Measurements from ENCODE around the gene UBA5.

Gene UBA5

DNA sequence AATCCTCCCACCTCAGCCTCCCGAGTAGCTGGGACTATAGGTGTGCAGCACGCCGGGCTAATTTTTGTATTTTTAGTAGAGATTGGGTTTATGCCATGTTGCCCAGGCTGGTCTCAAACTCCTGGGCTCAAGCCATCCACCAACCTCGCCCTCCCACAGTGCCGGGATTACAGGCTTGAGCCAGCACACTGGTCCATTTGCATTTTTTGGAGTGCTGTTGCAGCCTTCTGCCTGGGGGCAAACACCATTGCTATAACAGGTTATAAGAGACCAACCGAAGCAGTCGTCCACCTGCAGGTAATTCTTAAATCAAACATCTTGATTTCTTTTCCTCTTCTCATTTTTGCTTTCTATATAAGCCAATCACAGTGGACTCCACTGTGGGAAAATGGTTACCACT is 35.3 kb upstream of the UBA5 start:
- ChIA-PET POLR2A (no interaction called here), CTCF (no interaction called here)
- Histone ChIP-seq H3K36me3 (ENCODE audit: control insufficient read depth in 4 of 4, insufficient read depth in 4 of 4, low read length in 3 of 4) (peaks cover 2 to 34% (median 18%) of the 10 kb centered on the region in 4 experiments), H3K27ac (ENCODE audit: insufficient read depth in 1 of 2, low read depth in 1 of 2, low read length in 2 of 2, poor library complexity in 1 of 2, severe bottlenecking in 2 of 2) (no peak overlapping the region), H3K4me3 (ENCODE audit: control insufficient read depth in 1 of 7, extremely low read depth in 1 of 7, insufficient read depth in 4 of 7, low read depth in 2 of 7, low read length in 6 of 7) (no peak overlapping the region), H3K4me1 (ENCODE audit: control extremely low read depth in 1 of 4, control insufficient read depth in 4 of 4, insufficient read depth in 4 of 4, low read length in 3 of 4) (peaks cover 8 to 19% (median 9%) of the 10 kb centered on the region in 4 experiments), H3K27me3 (replicated peaks in 2 of 5; ENCODE audit: control insufficient read depth in 4 of 5, insufficient read depth in 5 of 5, low read length in 4 of 5) (no peaks in the 10 kb centered on the region), H3K9me3 (ENCODE audit: control extremely low read depth in 1 of 5, control insufficient read depth in 4 of 5, insufficient read depth in 2 of 5, low read depth in 1 of 5, low read length in 4 of 5) (peaks cover 0 to 6% (median 0%) of the 10 kb centered on the region in 5 experiments)
- 97% methylated on average over 6 of the region's 7 CpGs for WGBS (ENCODE audit: insufficient coverage)
- no peak for DNase-seq

DNA sequence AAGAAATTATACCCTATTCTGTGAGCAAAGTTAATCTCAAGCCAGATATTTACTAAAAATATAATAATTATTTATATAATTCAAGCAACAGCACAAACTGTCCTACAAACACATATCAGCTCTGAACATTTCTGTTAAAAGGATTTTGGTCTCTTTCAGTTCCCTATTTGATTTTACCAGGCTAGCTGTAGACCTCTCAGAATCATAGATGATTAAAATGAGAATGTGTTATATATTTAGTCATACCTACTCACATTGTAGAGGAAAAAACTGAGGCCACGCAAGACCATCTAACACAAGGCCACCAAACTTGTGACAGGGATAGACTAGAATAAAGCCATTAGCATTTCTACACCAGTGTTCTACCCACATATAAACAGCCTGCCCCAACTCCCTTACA is 34.5 kb upstream of the UBA5 start:
- DNase-seq = no peak
- ChIA-PET POLR2A (no interaction called here), CTCF (interaction anchor here (1.9 kb wide), 1 partner anchor 16 kb away, joined by 6 read pairs; no protein-coding TSS in a partner anchor)
- peaks cover 8 to 19% (median 9%) of the 10 kb centered on the region in 4 experiments for H3K4me1 ChIP-seq (ENCODE audit: control extremely low read depth in 1 of 4, control insufficient read depth in 4 of 4, insufficient read depth in 4 of 4, low read length in 3 of 4)
- H3K9me3 ChIP-seq (ENCODE audit: control extremely low read depth in 1 of 5, control insufficient read depth in 4 of 5, insufficient read depth in 2 of 5, low read depth in 1 of 5, low read length in 4 of 5) = peaks cover 0 to 5% (median 0%) of the 10 kb centered on the region in 5 experiments
- WGBS (ENCODE audit: insufficient coverage) = no CpG with 5 or more reads among the region's 1 CpG
- no peaks in the 10 kb centered on the region for H3K27me3 ChIP-seq (replicated peaks in 2 of 5; ENCODE audit: control insufficient read depth in 4 of 5, insufficient read depth in 5 of 5, low read length in 4 of 5)
- no peak overlapping the region for H3K27ac ChIP-seq (ENCODE audit: insufficient read depth in 1 of 2, low read depth in 1 of 2, low read length in 2 of 2, poor library complexity in 1 of 2, severe bottlenecking in 2 of 2)
- no peak overlapping the region for H3K4me3 ChIP-seq (ENCODE audit: control insufficient read depth in 1 of 7, extremely low read depth in 1 of 7, insufficient read depth in 4 of 7, low read depth in 2 of 7, low read length in 6 of 7)
- H3K36me3 ChIP-seq (ENCODE audit: control insufficient read depth in 4 of 4, insufficient read depth in 4 of 4, low read length in 3 of 4) = peaks cover 2 to 27% (median 15%) of the 10 kb centered on the region in 4 experiments

- Histone ChIP-seq H3K9me3 (ENCODE audit: control extremely low read depth in 1 of 5, control insufficient read depth in 4 of 5, insufficient read depth in 2 of 5, low read depth in 1 of 5, low read length in 4 of 5) (no peaks in the 10 kb centered on the region), H3K36me3 (ENCODE audit: control insufficient read depth in 4 of 4, insufficient read depth in 4 of 4, low read length in 3 of 4) (peaks cover 2 to 24% (median 15%) of the 10 kb centered on the region in 4 experiments), H3K27ac (ENCODE audit: insufficient read depth in 1 of 2, low read depth in 1 of 2, low read length in 2 of 2, poor library complexity in 1 of 2, severe bottlenecking in 2 of 2) (no peak overlapping the region), H3K4me3 (ENCODE audit: control insufficient read depth in 1 of 7, extremely low read depth in 1 of 7, insufficient read depth in 4 of 7, low read depth in 2 of 7, low read length in 6 of 7) (no peak overlapping the region), H3K27me3 (replicated peaks in 2 of 5; ENCODE audit: control insufficient read depth in 4 of 5, insufficient read depth in 5 of 5, low read length in 4 of 5) (no peaks in the 10 kb centered on the region), H3K4me1 (ENCODE audit: control extremely low read depth in 1 of 4, control insufficient read depth in 4 of 4, insufficient read depth in 4 of 4, low read length in 3 of 4) (peaks cover 4 to 14% (median 7%) of the 10 kb centered on the region in 4 experiments)
- DNase-seq = no peak
- POLR2A ChIA-PET = no interaction called here
- 100% methylated on average over 2 of the region's 6 CpGs for WGBS (ENCODE audit: insufficient coverage)
- CTCF ChIA-PET = interaction anchor here (0.9 to 1.9 kb wide), 2 partner anchors 15 to 163 kb away, joined by 3 to 6 read pairs; no protein-coding TSS in a partner anchor
These were observed 33.2 kb upstream of the UBA5 start for GRCh38 chr3:132626955-132627354.

GRCh38 chr3:132628157-132628556 is 32.0 kb upstream of the UBA5 start:
- H3K27ac ChIP-seq (ENCODE audit: insufficient read depth in 1 of 2, low read depth in 1 of 2, low read length in 2 of 2, poor library complexity in 1 of 2, severe bottlenecking in 2 of 2) = no peak overlapping the region
- H3K9me3 ChIP-seq (ENCODE audit: control extremely low read depth in 1 of 5, control insufficient read depth in 4 of 5, insufficient read depth in 2 of 5, low read depth in 1 of 5, low read length in 4 of 5) = no peaks in the 10 kb centered on the region
- 100% methylated on average over 2 of the region's 2 CpGs for WGBS (ENCODE audit: insufficient coverage)
- POLR2A ChIA-PET = no interaction called here
- DNase-seq = no peak
- no peak overlapping the region for H3K4me3 ChIP-seq (ENCODE audit: control insufficient read depth in 1 of 7, extremely low read depth in 1 of 7, insufficient read depth in 4 of 7, low read depth in 2 of 7, low read length in 6 of 7)
- H3K27me3 ChIP-seq (replicated peaks in 2 of 5; ENCODE audit: control insufficient read depth in 4 of 5, insufficient read depth in 5 of 5, low read length in 4 of 5) = no peaks in the 10 kb centered on the region
- H3K4me1 ChIP-seq (ENCODE audit: control extremely low read depth in 1 of 4, control insufficient read depth in 4 of 4, insufficient read depth in 4 of 4, low read length in 3 of 4) = peaks cover 0 to 2% (median 0%) of the 10 kb centered on the region in 4 experiments
- CTCF ChIA-PET = no interaction called here
- peaks cover 2 to 24% (median 15%) of the 10 kb centered on the region in 4 experiments for H3K36me3 ChIP-seq (ENCODE audit: control insufficient read depth in 4 of 4, insufficient read depth in 4 of 4, low read length in 3 of 4)

DNA sequence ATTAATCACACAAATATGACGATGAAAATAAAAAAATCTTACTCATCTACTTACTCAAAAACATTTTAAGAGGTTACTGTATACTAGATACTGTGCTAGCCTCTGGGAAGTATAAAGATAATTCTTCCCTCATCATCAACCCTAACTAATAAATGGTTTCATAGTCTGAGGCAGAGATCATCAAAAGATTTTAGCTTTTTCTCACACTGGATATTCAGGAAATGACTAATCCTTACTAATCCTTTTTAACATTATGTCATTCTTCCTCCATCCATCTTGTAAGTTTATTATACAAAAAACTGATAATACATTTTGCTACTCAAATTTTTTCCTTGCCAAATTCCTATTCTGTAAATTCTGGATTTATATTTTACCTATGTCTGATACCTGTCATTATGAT is 30.2 kb upstream of the UBA5 start:
- Histone ChIP-seq H3K4me3 (ENCODE audit: control insufficient read depth in 1 of 7, extremely low read depth in 1 of 7, insufficient read depth in 4 of 7, low read depth in 2 of 7, low read length in 6 of 7) (no peak overlapping the region), H3K27me3 (replicated peaks in 2 of 5; ENCODE audit: control insufficient read depth in 4 of 5, insufficient read depth in 5 of 5, low read length in 4 of 5) (no peaks in the 10 kb centered on the region), H3K27ac (ENCODE audit: insufficient read depth in 1 of 2, low read depth in 1 of 2, low read length in 2 of 2, poor library complexity in 1 of 2, severe bottlenecking in 2 of 2) (no peak overlapping the region), H3K4me1 (ENCODE audit: control extremely low read depth in 1 of 4, control insufficient read depth in 4 of 4, insufficient read depth in 4 of 4, low read length in 3 of 4) (no peaks in the 10 kb centered on the region), H3K36me3 (ENCODE audit: control insufficient read depth in 4 of 4, insufficient read depth in 4 of 4, low read length in 3 of 4) (peaks cover 2 to 24% (median 15%) of the 10 kb centered on the region in 4 experiments), H3K9me3 (ENCODE audit: control extremely low read depth in 1 of 5, control insufficient read depth in 4 of 5, insufficient read depth in 2 of 5, low read depth in 1 of 5, low read length in 4 of 5) (no peaks in the 10 kb centered on the region)
- ChIA-PET CTCF (no interaction called here), POLR2A (no interaction called here)
- no CpG with 5 or more reads among the region's 1 CpG for WGBS (ENCODE audit: insufficient coverage)
- no peak for DNase-seq

GRCh38 chr3:132630612-132631011 is 29.5 kb upstream of the UBA5 start:
- DNase-seq = no peak
- ChIA-PET POLR2A (no interaction called here), CTCF (interaction anchor here (1.0 kb wide), 1 partner anchor 8 kb away, joined by 3 read pairs; no protein-coding TSS in a partner anchor)
- Histone ChIP-seq H3K9me3 (ENCODE audit: control extremely low read depth in 1 of 5, control insufficient read depth in 4 of 5, insufficient read depth in 2 of 5, low read depth in 1 of 5, low read length in 4 of 5) (no peaks in the 10 kb centered on the region), H3K4me1 (ENCODE audit: control extremely low read depth in 1 of 4, control insufficient read depth in 4 of 4, insufficient read depth in 4 of 4, low read length in 3 of 4) (no peaks in the 10 kb centered on the region), H3K36me3 (ENCODE audit: control insufficient read depth in 4 of 4, insufficient read depth in 4 of 4, low read length in 3 of 4) (peaks cover 2 to 25% (median 18%) of the 10 kb centered on the region in 4 experiments), H3K27ac (ENCODE audit: insufficient read depth in 1 of 2, low read depth in 1 of 2, low read length in 2 of 2, poor library complexity in 1 of 2, severe bottlenecking in 2 of 2) (no peak overlapping the region), H3K4me3 (ENCODE audit: control insufficient read depth in 1 of 7, extremely low read depth in 1 of 7, insufficient read depth in 4 of 7, low read depth in 2 of 7, low read length in 6 of 7) (no peak overlapping the region), H3K27me3 (replicated peaks in 2 of 5; ENCODE audit: control insufficient read depth in 4 of 5, insufficient read depth in 5 of 5, low read length in 4 of 5) (no peaks in the 10 kb centered on the region)
- WGBS (ENCODE audit: insufficient coverage) = 100% methylated on average over 2 of the region's 7 CpGs

- Histone ChIP-seq H3K4me1 (ENCODE audit: control extremely low read depth in 1 of 4, control insufficient read depth in 4 of 4, insufficient read depth in 4 of 4, low read length in 3 of 4) (no peaks in the 10 kb centered on the region), H3K36me3 (ENCODE audit: control insufficient read depth in 4 of 4, insufficient read depth in 4 of 4, low read length in 3 of 4) (peaks cover 3 to 16% (median 11%) of the 10 kb centered on the region in 4 experiments), H3K27me3 (replicated peaks in 2 of 5; ENCODE audit: control insufficient read depth in 4 of 5, insufficient read depth in 5 of 5, low read length in 4 of 5) (no peaks in the 10 kb centered on the region), H3K4me3 (ENCODE audit: control insufficient read depth in 1 of 7, extremely low read depth in 1 of 7, insufficient read depth in 4 of 7, low read depth in 2 of 7, low read length in 6 of 7) (no peak overlapping the region), H3K27ac (ENCODE audit: insufficient read depth in 1 of 2, low read depth in 1 of 2, low read length in 2 of 2, poor library complexity in 1 of 2, severe bottlenecking in 2 of 2) (no peak overlapping the region), H3K9me3 (ENCODE audit: control extremely low read depth in 1 of 5, control insufficient read depth in 4 of 5, insufficient read depth in 2 of 5, low read depth in 1 of 5, low read length in 4 of 5) (no peaks in the 10 kb centered on the region)
- CTCF ChIA-PET = interaction anchor here (1.0 to 2.2 kb wide), 3 partner anchors 77 to 100 kb away, joined by 3 to 19 read pairs (median 4); no protein-coding TSS in a partner anchor
- DNase-seq = no peak
- POLR2A ChIA-PET = no interaction called here
These were observed 25.1 kb upstream of the UBA5 start for GRCh38 chr3:132635052-132635451.
